ENCODE data around the gene BTBD8.

BTBD8 gene

GRCh38 chr1:92201973-92202372 lies 121.8 kb downstream of the BTBD8 start:
- no peak for DNase-seq

- no peak for DNase-seq
Measured at GRCh38 chr1:92203105-92203504, 123.0 kb downstream of the BTBD8 start.

- no peak for DNase-seq
Measured at GRCh38 chr1:92210701-92211100, 130.6 kb downstream of the BTBD8 start.

- DNase-seq, result no peak
Measured at GRCh38 chr1:92211166-92211565, 131.0 kb downstream of the BTBD8 start.

GRCh38 chr1:92217721-92218120 lies 137.6 kb downstream of the BTBD8 start, which contains the start of gene C1orf146:
TSS of gene C1orf146 (plus strand) at chr1:92217915. CDS start at chr1:92231421, 13,506 bp downstream.
- no peak for DNase-seq

GRCh38 chr1:92218559-92218958 lies 138.4 kb downstream of the BTBD8 start:
- DNase-seq, result no peak

GRCh38 chr1:92219028-92219427 lies 138.9 kb downstream of the BTBD8 start:
- no peak for DNase-seq

GRCh38 chr1:92228401-92228800 lies 148.3 kb downstream of the BTBD8 start:
- DNase-seq, result no peak

GRCh38 chr1:92230736-92231135 lies 150.6 kb downstream of the BTBD8 start:
- no peak for DNase-seq
